Stimulated activated CD8-positive, alpha-beta memory T cell treated with anti-CD3 and anti-CD28 coated beads, Interleukin-15, amount 100 ng/mL, for 48 hours (primary cell): ENCODE measurements around the gene PARN.
"Not testable (repeated sequence)": the region's sequence is repeated elsewhere in the genome, so short reads cannot be mapped to it uniquely, and the experiment has no call there.

Experiments used
- DNase-seq, 2 donors: peaks; one replicate each; pipeline ENCODE4 v3.0.0-alpha.2; 2020; ENCODE audit warnings: low read depth in 2 of 2

PARN gene

DNA sequence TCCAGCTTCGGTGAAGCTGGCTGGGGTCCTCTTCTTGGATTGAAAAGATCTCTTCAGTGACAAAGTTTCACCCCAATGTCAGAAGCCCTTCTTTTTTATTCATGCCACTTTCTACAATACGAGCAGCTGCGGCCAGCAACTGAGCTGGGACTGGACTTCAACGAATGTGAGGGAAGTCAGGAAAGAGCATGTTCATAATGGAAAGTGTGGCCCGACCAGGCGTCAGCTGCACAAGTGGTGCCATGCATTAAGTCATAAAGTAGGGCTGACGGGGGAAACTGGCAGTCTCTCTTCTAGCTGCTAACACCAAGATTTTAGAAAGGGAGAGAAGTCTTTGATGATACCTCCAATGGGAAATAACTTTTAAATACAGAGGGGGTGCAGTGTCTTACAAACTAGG is 192.6 kb downstream of the PARN start:
- DNase-seq = no peak

DNA sequence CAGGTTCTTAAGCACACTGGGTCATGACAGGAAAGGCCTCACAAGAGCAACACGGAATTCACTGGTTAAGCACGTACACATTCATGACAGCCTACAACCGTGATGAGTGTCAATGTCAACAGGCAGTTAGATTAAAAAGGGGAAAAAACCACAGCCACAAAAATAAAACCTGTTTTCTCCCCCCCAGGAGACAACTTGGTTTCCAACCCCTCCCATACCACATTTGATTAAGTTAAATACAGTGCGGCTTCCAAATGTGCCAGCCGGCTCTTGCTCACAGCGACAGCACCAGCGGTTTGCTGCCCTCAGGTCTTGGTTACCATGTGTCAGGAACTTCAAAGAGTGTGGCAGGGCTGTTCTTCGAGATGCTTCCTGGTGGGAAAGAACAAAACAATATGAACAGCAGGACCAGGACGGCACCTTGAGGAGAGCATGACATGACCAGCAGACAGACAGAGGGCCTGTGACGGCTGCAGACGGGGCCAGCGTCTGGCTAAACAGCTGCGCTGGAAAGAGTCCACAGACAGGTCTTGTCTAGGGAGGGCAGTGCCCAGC is 193.6 kb downstream of the PARN start:
- DNase-seq = peak in 1 of 2 donors; percentile 5

DNA sequence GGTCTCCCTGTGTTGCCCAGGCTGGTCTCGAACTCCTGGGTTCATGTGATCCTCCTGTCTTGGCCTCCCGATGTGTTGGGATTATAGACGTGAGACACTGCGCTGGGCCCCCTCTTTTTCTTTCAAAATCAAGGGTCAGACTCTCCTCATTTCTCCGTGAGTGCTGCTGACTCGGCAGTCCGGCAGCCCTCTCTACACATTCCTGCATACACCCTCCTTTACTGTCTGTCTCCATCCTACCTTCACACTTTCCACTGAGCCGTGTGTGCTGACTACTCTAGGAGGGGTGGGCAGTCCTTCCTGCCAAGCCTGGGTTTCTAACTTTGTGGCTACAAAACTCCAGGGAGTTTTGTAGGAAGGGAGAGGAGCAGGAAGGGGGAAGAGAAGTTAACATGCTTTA is 195.2 kb downstream of the PARN start:
- no peak for DNase-seq

DNA sequence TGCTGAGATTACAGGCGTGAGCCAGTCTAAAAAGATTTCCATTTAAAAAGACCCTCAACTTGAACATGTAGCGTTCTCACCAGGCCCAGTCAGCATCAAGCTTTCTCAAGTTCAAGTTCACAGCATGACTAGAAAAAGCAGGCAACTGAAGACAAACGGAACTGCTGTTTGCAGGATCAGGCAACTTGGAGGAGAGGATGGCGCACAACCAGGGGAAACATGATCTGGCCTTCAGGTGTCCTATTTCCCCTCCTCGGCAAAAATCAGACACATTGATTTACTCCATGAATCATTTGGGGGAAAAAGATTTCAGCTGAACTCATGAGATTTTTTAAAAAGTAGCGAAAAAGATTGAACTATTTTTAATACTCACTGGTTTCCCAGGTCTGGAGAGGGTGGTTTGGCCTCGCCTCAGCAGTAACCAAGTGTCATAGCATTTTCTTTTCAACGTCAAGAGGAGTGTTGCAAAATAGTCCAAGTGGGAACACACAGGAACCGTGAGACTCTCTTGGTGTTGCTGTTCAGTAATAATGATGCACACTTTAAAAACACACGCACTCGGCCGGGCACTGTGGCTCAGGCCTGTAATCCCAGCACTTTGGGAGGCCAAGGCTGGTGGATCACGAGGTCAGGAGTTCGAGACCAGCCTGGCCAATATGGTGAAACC is 201.0 kb downstream of the PARN start:
- DNase-seq = not testable (repeated sequence)

DNA sequence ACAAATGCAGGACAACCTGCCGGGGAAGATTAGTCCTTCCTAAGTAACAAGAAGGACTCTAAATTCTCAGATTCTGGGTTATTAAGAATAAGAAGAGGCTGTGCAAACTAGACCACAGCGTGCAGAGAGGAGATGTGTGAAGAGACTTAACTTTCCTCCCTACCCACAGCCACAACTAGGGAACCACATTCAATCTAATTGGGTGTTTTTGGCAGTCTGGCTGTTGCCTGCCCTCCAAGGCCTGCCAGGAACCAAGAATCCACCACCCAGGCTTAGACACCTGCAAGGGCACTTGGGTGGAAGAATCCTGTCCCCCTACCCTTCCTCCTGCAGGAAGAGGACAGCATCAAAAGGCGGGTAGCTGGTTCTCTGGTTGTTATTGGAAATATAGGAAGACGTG is 202.0 kb downstream of the PARN start:
- DNase-seq = no peak

DNA sequence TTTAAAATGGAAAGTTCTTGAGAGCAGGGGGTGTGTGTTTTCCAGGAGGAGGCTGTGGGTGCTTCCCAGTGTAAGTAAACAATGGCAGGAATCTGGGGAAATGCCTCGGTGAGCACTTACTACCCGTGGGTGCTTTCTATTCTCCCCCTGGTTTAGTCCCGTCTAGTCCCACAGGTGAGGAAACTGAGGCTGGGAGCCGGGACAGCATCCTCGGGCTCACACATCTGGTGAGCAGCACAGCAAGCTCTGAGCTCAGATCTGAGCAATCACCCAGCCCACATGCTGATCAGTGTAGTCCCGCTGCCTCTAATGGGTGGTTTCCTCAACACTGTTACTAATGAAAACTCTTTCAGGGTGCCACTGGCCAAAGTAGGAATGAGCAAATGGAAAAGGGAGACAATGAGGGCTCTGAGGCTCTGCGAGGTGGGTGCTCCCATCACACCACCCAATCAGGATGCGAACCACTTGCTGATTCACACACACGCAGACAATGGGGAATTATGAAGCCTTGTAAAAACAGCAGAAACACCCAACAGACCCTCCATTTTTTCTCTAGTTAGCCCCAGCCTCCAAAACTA is 202.6 kb downstream of the PARN start:
- no peak for DNase-seq

DNA sequence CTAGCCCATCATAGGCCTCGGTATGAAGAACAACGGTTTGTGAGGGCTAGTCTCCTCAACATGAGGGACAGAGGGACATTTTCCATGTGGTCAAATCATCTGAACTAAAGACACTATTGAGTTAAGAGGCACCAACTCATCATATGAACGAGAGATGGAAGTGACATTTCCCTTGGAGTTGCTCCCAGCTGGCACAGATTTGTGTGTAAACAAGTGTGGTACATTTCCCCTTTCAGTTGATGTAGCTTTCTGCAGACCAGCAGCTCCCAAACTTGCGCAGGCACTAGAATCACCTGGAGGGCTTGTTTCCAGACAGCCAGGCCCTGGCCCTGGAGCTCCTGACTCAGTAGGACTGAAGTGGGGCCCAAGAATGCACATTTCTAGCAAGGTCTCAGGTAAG is 205.5 kb downstream of the PARN start:
- DNase-seq = no peak

DNA sequence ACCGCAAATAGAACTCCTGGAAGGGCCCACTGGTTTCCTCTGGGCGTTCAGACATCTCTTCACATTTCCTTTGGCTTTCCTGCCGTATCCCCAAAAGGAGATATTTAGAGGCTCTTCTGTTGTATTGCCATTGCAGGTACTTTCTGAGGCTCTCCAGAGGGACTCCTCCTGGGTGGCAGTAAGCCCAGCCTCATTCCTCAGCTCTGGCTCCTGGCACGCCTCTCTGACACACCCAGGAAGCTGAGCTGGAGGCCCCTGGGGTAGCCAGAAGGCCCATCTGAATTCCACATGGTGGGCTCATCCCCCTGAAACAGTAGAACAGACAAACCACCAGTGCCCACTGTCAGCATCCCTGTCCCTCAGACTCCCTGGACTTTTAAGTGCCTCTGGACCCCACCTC is 206.7 kb downstream of the PARN start:
- DNase-seq = no peak

DNA sequence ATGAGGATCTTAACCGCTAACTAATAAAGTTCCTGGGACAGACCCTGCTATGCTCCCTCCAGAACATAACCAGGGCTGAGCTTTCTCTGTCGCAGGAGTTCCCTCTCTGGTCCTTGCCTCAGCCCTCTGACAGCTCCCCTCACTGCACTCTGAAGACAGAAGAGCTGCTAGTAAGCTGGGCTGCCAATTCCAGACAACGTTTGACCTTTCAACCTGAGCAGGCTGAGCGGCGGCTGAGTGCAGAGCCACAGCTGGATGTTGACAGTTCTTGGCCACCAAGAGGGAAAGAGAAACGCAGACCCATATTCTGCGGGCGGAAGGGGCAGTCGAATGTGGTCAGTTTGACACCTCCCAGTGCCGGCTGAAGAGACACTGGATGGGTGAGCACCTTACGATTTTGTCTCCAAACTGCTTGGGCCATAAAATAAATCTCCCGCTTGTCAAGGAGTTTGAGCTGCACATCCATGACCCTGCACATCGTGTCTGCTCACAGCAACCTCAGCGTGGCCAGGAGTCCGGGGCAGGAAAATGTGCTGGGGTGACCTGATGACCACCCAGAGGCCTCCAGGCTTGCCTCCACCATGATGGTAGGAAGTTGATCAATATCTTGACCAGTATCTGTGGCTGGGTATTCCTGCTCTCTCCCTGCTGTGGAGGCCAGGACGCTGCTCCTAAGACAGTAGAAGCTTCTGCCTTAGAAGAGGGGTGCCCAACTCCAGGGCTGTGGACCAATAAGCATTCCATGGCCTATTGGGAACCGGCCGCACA is 209.2 kb downstream of the PARN start:
- no peak for DNase-seq

DNA sequence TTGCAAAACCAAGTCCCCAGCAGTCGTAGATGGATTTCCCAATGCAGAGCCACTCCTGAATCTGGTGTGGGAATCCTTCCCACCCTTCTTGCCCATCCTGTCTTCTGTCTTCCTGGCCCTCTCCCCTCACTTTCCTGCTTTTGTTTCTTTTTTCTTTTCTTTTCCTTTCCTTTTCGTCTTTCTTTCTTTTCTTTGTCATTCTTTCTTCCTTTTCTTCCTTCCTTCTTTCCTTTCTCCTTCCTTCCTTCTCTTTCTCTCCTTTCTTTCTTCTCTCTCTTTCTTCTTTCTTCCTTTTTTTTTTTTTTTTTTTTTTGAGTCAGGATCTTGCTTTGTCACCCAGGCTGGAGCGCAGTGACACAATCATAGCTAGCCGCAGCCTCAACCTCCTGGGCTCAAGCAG is 209.8 kb downstream of the PARN start:
- not testable (repeated sequence) for DNase-seq

DNA sequence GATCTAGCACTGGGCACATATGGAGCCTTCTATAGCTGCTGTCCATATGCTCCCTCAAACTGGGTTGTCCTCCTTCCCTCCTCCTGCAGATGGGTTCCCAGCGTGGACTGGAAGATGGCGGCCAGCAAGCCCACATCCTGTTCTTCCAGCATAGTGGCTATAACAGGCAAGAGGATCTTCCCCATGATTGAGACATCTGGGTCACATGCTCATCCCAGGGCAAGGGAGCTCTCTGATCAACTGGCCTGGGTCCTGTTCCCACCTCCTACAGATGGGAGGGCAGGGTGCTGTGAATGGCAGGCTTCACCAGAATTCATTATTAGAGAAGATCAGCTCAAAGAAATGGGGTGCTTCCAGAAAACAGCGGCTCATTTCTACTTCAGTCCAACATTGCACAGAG is 210.2 kb downstream of the PARN start:
- no peak for DNase-seq

DNA sequence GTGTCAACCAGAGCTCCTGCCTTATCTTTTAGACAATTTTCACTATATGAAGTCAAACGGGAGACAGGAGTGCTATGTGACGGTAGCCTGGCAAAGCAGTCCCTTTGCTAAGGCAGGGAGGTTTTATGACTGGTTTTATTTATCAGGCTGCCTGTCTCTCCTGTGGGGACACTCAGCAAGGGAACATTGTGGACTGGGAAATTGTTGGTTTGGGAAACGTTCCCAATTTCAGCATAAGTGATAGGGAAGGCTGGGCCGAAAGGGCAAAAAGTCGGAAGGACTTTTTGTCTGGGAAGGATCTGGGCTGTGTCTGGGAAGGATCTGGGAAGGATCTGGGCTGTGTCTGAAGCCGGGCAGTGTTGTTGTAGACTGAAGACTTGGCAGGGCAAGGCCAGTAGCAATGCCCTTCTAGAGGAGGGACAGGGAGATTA is 211.2 kb downstream of the PARN start:
- no peak for DNase-seq

DNA sequence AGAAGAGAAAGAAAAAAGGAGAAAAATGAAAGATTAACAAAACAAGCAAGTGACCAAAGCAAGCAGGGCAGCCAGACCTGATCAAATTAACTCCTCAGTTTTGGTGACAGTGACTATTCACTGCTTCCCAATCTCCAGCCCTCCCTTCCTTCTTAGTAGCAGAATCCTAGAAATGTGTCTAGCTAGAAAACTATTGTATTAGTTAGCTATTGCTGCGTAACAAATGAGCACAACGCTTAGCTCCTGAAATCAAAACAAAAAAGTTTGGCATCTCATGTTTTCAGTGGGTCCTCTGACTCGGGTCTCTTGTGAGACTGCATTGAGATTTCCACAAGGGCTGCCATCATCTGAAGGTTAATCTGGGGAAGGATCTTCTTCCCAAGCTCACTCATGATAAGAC is 213.9 kb downstream of the PARN start:
- DNase-seq = no peak

DNA sequence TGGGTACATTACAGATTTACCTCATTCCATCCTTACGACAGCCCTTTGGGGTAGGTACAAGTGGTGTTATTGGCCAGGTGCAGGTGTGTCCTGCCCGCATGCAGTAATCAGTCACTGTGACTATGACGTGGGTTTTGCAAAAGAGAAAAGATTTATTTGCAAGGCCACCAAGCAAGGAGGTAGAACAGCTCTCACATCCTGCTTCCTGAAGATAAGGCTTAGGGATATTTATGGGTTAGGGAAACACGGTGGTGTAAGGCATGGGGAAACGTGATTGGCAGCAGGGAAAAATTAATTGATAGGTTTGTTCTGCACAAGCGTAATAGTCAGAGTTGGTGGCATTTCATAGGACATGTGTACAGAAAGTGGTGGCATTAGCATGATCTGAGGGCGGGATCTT is 214.8 kb downstream of the PARN start:
- DNase-seq = no peak

DNA sequence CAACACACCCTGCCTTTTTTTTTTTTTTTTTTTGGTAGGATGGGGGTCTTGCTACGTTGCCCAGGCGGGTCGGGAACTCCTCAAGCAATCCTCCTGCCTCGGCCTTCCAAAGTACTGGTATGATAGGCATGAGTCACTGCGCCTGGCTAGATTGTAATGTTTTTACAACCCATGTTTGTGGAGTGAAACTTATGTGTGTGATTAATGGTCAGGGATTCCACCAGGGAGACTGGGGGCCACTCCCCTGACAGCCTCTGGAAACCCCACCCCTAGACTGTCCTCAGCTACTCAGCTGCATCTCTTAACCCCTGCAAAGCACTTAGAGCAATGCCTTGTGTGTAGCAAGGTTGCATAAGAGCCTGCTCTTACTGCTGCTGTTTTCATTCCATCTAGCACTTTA is 220.5 kb downstream of the PARN start:
- no peak for DNase-seq

DNA sequence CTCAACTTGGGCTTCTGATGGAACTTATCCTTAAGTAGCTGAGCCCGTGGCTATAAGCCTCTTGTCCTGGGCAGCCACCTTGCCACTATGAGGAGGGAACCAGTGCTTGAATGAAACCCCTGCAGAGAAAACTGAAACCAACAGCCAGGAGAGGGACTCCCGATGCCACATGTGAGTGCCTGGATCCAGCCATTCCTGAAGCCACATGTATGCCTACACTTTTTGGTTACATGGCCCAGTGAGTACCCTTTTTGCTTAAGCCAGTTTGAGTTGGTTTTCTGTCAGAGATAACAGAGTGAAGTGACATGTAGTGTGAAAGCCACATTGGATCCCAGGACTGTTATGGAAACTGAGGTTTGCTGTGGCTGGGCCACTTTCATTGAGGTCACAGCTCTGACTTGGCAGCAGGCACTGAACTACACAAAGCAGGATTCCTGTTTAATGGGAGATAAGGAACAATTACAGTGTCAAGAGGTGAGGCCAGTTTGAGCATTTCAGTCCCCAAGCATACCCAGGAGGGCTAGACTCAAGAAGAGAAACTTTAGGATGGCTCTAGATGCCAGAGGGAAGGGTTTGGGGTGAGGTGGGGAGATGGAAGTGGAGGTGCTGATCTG is 222.2 kb downstream of the PARN start:
- no peak for DNase-seq

DNA sequence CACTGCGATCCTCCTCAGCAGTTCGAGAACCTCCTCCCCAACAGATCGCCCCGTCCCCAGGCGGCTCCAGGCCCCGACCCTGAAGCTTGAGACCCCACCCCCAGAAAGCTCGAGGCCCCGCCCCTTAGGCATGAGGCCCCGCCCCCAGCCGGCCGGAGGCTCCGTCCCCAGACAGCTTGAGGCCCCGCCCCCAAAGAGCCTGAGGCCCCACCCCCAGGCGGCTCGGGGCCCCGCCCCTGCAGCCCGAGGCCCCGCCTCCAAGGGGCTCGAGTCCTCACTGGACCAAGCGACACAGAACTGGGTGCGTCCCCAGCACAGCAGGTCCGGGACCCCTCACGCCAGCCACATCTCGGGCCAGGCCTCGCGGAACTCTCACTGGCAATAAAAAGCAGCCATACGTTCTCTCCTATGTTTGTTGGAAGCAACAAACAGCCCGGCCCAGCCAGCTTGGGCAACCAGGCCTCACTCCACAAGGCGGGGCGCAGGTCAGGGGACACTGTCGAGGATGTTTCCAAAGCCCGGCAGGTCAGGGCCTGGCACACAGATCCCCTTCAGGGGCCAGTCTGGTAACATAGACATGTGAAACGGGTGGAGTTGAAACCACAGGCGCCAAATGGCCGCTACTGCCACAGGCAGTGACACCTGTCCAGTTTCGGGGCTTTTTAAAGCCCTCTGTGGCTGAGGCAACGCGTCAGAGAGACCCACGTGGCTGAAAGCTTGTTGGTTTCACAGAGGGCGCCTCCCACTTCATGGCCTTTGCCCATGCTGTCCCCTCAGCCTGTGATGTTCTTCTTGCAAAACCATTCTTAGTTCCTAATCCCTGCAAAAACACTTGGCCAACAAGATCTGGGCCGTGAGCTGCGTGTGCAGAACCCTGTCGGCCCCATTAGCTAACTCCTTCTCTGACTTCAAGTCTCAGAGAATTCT is 224.2 kb downstream of the PARN start:
- DNase-seq = peak; percentile 1 to 11

DNA sequence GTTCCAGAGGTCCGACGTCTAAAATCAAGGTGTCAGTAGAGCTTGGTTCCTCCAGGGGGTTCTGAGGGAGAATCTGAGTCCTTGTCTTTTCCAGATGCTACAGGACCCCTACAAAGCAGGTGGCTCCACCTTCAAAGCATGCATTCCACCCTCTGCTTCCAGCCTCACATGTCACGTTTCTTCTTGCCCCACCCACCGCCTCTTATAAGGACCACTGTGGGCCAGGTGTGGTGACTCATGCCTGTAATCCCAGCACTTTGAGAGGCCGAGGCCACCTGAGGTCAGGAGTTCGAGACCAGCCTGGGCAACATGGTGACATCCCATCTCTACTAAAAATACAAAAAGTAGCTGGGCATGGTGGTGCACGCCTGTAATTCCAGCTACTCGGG is 227.1 kb downstream of the PARN start:
- DNase-seq = not testable (repeated sequence)

DNA sequence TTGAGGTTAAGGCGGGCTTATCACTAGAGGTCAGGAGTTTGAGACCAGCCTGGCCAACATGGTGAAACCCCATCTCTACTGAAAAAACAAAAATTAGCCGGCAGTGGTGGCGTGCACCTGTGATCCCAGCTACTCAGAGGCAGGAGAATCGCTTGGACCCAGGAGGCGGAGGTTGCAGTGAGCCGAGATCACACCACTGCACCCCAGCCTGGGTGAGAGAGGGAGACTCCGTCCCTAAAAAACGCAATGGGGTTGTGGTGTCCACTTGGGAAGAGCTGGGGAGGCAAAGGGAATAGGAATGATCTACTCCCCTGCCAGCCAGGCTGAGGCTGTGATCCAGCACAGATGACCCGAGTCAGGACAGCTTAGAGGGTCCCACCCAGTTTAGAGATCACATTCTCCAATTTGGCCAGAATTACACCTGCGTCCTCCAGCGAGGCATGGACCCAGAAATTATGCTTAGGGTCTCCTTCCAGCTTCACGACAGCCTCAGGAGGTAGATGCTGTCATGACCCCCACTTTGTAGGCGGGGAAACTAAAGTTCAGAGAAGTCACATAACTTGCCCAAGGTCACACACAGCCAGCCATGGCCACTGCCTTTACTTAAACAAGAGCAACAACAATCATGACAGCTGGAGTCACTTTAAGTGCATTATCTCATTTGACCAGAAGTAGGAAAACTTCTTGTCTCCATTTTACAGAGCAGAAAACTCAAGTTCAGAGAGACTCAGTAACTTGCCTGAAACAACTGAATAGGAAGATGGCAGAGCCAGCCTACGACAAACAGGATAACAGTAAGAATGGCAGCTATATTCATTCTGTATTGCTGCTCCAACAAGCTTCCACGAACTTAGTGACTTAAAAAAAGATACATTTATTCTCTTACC is 227.7 kb downstream of the PARN start:
- DNase-seq = not testable (repeated sequence)

DNA sequence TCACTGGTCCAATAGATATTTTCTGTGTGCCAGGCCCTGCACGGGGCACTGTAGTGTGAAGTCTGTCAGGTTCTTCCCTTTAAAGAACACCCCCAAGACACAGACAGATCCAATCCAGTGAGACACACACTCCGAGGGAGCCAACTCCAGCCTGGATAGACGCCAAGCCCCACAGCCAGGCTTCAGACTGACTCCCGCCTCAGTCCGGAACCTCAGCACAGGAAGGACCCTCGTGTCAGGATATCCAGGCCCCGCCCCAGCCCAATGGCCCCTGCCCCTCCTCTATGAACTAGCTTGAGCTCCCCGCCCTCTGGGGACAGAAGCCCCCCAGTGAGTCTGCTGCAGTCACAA is 228.4 kb downstream of the PARN start:
- DNase-seq = not testable (repeated sequence)
